Endothelial cell of umbilical vein (primary cell): Measurements from ENCODE around the gene ALDH1L2. TPM values are rescaled to one million over a fixed set of nuclear protein-coding genes. Genes with fewer than 3 reads are reported as not detected.
A peak's percentile ranks its signal among the peaks of the same experiment; 100 is the strongest.

ENCODE experiments used
- BruUV-seq: library from RNA; stranded (reverse); fragments of 400-500 nt; replicated peaks from 2 replicates; lab custom pipeline; 2021; lab: Mats Ljungman, UMichigan
- CTCF ChIA-PET: fragments of 300-600, 350-600 bp; sonication (Branson Sonifier 250); formaldehyde crosslinking; loops from one replicate; lab custom pipeline; 2021; ENCODE audit warnings: antibody characterized with exemption, inconsistent platforms; lab: Charles Lee
- POLR2A ChIA-PET: fragments of 300-600, 350-600 bp; sonication (Branson Sonifier 250); formaldehyde crosslinking; loops from one replicate; lab custom pipeline; 2021; ENCODE audit warnings: antibody characterized with exemption, inconsistent platforms; lab: Charles Lee
- DNase-seq: peaks from one replicate; pipeline ENCODE4 v3.0.0-alpha.2; 2011; ENCODE audit warnings: low read depth, low spot score
- FAIRE-seq: peaks from 2 replicates; lab custom pipeline; 2011; peaks lifted over from hg19 to GRCh38; lab: Jason Lieb, UNC
- H2AFZ ChIP-seq: 2 replicates; pipeline ENCODE4 v1.6.0; 2012; ENCODE audit warnings: low read depth, low read length, control low read depth, inconsistent platforms
- H3K27ac ChIP-seq: 2 replicates; pipeline ENCODE4 v1.5.1; 2011; ENCODE audit warnings: low read depth, mild to moderate bottlenecking, control low read depth, low read length, moderate library complexity; ENCODE audit not compliant: insufficient read depth
- H3K27me3 ChIP-seq, 2 experiments: 2 replicates each; pipeline versions ENCODE4 v1.6.0 to v1.6.1; 2011; ENCODE audit warnings: low read length in 2 of 2, mixed read lengths in 1 of 2; ENCODE audit not compliant: control insufficient read depth in 2 of 2, insufficient read depth in 2 of 2
- H3K36me3 ChIP-seq, 2 experiments: 2 replicates in 1 of 2; 3 replicates in 1 of 2; pipeline ENCODE4 v1.5.1; 2011; ENCODE audit warnings: low read length in 2 of 2, mild to moderate bottlenecking in 1 of 2, moderate library complexity in 1 of 2; ENCODE audit not compliant: control insufficient read depth in 2 of 2, insufficient read depth in 2 of 2; ENCODE audit errors: extremely low read depth in 1 of 2
- H3K4me1 ChIP-seq: 3 replicates; pipeline ENCODE4 v1.5.1; 2011; ENCODE audit warnings: mild to moderate bottlenecking, low read length; ENCODE audit not compliant: control insufficient read depth, insufficient read depth; ENCODE audit errors: extremely low read depth
- H3K4me2 ChIP-seq: 2 replicates; pipeline ENCODE4 v1.6.1; 2011; ENCODE audit warnings: low read length, control low read depth, mixed read lengths; ENCODE audit not compliant: insufficient read depth
- H3K4me3 ChIP-seq, 3 experiments: fragments of 200-600 bp in 1 of 3; sonication (generic), shearing (Covaris generic) in 1 of 3; replicated peaks in 1 of 3; 2 replicates each; pipeline ENCODE4 v1.5.1; 2011 to 2016; ENCODE audit warnings: control low read depth in 3 of 3, low read length in 3 of 3, mild to moderate bottlenecking in 2 of 3, inconsistent platforms in 1 of 3, low read depth in 1 of 3, moderate library complexity in 1 of 3; ENCODE audit not compliant: insufficient read depth in 1 of 3
- H3K79me2 ChIP-seq: 2 replicates; pipeline ENCODE4 v1.6.0; 2012; ENCODE audit warnings: low read length, inconsistent platforms; ENCODE audit not compliant: control insufficient read depth, insufficient read depth
- H3K9ac ChIP-seq: replicated peaks from 2 replicates; pipeline ENCODE3; 2011; ENCODE audit warnings: low read length, control low read depth; ENCODE audit not compliant: insufficient read depth; ENCODE audit errors: extremely low read depth
- H3K9me1 ChIP-seq: replicated peaks from 3 replicates; pipeline ENCODE4 v1.6.0; 2011; ENCODE audit warnings: mild to moderate bottlenecking, low read length; ENCODE audit not compliant: control insufficient read depth, insufficient read depth; ENCODE audit errors: extremely low read depth
- H3K9me3 ChIP-seq: replicated peaks from 2 replicates; pipeline ENCODE4 v1.5.1; 2012; ENCODE audit warnings: low read length, inconsistent platforms; ENCODE audit not compliant: control insufficient read depth, insufficient read depth
- H4K20me1 ChIP-seq: replicated peaks from 2 replicates; pipeline ENCODE3; 2011; ENCODE audit warnings: mild to moderate bottlenecking, low read length; ENCODE audit not compliant: control insufficient read depth, insufficient read depth; ENCODE audit errors: extremely low read depth
- EZH2 ChIP-seq: IDR thresholded peaks from 2 replicates; pipeline ENCODE4 v1.6.1; 2012; ENCODE audit warnings: borderline replicate concordance, low read depth, mild to moderate bottlenecking, moderate library complexity, low read length, inconsistent platforms; ENCODE audit not compliant: severe bottlenecking
- FOS ChIP-seq: IDR thresholded peaks from 2 replicates; pipeline ENCODE4 v1.6.1; 2011; ENCODE audit warnings: mild to moderate bottlenecking, low read length, moderate library complexity, borderline replicate concordance; ENCODE audit not compliant: insufficient read depth
- GATA2 ChIP-seq: IDR thresholded peaks from 2 replicates; pipeline ENCODE4 v1.7.0; 2011; ENCODE audit warnings: low read depth, mild to moderate bottlenecking, moderate library complexity, mixed read lengths, low read length; ENCODE audit not compliant: insufficient read length, insufficient read depth
- JUN ChIP-seq: IDR thresholded peaks from 2 replicates; pipeline ENCODE4 v1.6.1; 2011; ENCODE audit warnings: borderline replicate concordance, low read depth; ENCODE audit not compliant: insufficient read length, insufficient read depth
- MYC ChIP-seq: IDR thresholded peaks from one replicate; pipeline ENCODE4 v1.6.1; 2011; ENCODE audit warnings: mild to moderate bottlenecking, low read depth, low read length
- POLR2A ChIP-seq: IDR thresholded peaks from 2 replicates; pipeline ENCODE4 v1.6.1; 2012; ENCODE audit warnings: low read depth, mild to moderate bottlenecking, control low read depth, low read length
- POLR2AphosphoS5 ChIP-seq: IDR thresholded peaks from 2 replicates; pipeline ENCODE4 v1.6.1; 2012; ENCODE audit warnings: low read depth, mild to moderate bottlenecking, control low read depth, low read length, moderate library complexity; ENCODE audit not compliant: insufficient read depth
- dilution Hi-C: fragments of 300-500 bp; cut with MboI; formaldehyde crosslinking; loops from one replicate; pipeline ENCODE4 v1.15.0; 2019; ENCODE audit warnings: low sequenced_read_pairs; ENCODE audit not compliant: extremely low pct_ligation_motif_present
- intact Hi-C: fragments of 100-400 bp; cut with micrococcal nuclease; formaldehyde crosslinking; loops from one replicate; pipeline ENCODE4 v1.10.0; 2022
- polyA plus RNA-seq, 4 experiments: library from polyadenylated mRNA; depleted of rRNA in 3 of 4; stranded (reverse) in 3 of 4; unstranded in 1 of 4; fragments of >200 nt; gene quantifications; 2 replicates each; pipeline versions ENCODE4 v1.2.1 to v1.2.3, GENCODE V29; 2011 to 2012; ENCODE audit warnings: missing spikeins in 1 of 4
- total RNA-seq: library from RNA; stranded (reverse); gene quantifications from 2 replicates; pipeline ENCODE4 v1.2.3, GENCODE V29; 2021
- TF ChIP-seq, protein P1 (sequence below), 2 donors: IDR thresholded peaks; 1 replicate in 1 of 2; 2 replicates in 1 of 2; pipeline ENCODE4 v1.5.1; 2011; ENCODE audit warnings: low read length in 2 of 2, mild to moderate bottlenecking in 2 of 2, moderate library complexity in 2 of 2, control low read depth in 1 of 2, inconsistent platforms in 1 of 2, low read depth in 1 of 2; ENCODE audit not compliant: insufficient read depth in 1 of 2; ENCODE audit errors: extremely low read depth in 1 of 2
- TF ChIP-seq, protein P2 (sequence below): IDR thresholded peaks from 2 replicates; pipeline ENCODE4 v1.6.1; 2011; ENCODE audit not compliant: insufficient read depth, insufficient read length

The ALDH1L2 gene
- total and polyA plus RNA-seq, 2 donors (not counting 3 experiments of a cell fraction or from before 2014, with no cell fraction given) = 1.4 to 2.5 TPM

DNA sequence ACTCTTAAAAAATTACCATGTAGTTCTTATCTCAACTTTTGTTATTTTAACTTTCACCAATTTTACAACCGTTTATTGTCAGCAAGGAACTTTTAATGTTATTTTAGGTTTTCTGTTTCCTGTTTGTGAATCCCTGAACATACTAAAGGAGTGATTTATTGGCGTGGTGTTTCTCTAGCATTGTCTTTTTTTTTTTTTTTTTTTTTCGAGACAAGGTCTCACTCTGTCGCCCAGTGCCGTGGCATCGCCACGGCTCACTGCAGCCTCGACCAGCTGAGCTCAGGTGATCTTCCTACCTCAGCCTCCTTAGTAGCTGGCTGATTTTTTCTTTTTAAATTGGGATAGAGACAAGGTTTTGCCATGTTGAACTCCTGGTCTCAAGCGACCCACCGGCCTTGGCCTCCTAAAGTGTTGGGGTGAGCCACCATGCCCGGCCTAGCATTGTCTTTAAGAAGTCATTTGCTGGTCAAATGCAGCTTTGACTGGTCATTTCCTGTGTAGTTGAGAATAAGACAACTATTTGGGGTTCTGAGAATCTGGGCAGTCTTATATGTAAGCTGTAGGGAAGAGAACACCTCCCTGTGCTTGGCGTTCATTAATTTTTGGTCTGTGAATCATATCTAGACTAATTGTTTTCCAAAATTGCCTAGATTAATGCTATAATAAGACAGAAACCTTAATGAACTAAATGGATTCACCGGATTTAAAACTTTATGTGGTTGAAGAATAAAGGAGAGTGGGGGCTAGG lies 25.4 kb upstream of the ALDH1L2 start:
- intact Hi-C loops (loop anchor here (5.0 kb wide), 3 partner anchors 807 to 907 kb away; partner anchors contain the start of gene EID3), dilution Hi-C loops (no loop called here)
- Histone ChIP-seq H3K4me2 (peak overlapping the region; percentile 98), H3K9me3 (no peaks in the 10 kb centered on the region), H3K9me1 (no peaks in the 10 kb centered on the region), H4K20me1 (peaks cover 12% of the 10 kb centered on the region), H3K36me3 (peaks cover 0 to 15% of the 10 kb centered on the region in 2 experiments), H3K27me3 (no peaks in the 10 kb centered on the region), H3K79me2 (peaks cover 66% of the 10 kb centered on the region), H3K9ac (peak overlapping the region; percentile 83), H3K4me1 (peaks cover 24% of the 10 kb centered on the region), H3K4me3 (peak overlapping the region; percentile 94 to 99 (median 96)), H3K27ac (peak overlapping the region; percentile 68), H2AFZ (no peak overlapping the region)
- TF ChIP-seq EZH2 (no peak), FOS (peak; percentile 26), POLR2AphosphoS5 (peak; percentile 58), JUN (peak; percentile 2), POLR2A (peak; percentile 49), MYC (no peak), GATA2 (no peak)
- TF ChIP-seq, protein P1, sequence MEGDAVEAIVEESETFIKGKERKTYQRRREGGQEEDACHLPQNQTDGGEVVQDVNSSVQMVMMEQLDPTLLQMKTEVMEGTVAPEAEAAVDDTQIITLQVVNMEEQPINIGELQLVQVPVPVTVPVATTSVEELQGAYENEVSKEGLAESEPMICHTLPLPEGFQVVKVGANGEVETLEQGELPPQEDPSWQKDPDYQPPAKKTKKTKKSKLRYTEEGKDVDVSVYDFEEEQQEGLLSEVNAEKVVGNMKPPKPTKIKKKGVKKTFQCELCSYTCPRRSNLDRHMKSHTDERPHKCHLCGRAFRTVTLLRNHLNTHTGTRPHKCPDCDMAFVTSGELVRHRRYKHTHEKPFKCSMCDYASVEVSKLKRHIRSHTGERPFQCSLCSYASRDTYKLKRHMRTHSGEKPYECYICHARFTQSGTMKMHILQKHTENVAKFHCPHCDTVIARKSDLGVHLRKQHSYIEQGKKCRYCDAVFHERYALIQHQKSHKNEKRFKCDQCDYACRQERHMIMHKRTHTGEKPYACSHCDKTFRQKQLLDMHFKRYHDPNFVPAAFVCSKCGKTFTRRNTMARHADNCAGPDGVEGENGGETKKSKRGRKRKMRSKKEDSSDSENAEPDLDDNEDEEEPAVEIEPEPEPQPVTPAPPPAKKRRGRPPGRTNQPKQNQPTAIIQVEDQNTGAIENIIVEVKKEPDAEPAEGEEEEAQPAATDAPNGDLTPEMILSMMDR (IDR thresholded peaks at IDR 0.05; ENCODE audit: extremely low read depth in 1 of 2, insufficient read depth in 1 of 2, low read depth in 1 of 2, low read length in 2 of 2) = no peak
- TF ChIP-seq, protein P2, sequence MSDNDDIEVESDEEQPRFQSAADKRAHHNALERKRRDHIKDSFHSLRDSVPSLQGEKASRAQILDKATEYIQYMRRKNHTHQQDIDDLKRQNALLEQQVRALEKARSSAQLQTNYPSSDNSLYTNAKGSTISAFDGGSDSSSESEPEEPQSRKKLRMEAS = no peak
- BruUV-seq = no TSS peak
- FAIRE-seq (peak; percentile 71), DNase-seq (peak; percentile 83)
- CTCF ChIA-PET = interaction anchor here (3.5 kb wide), 1 partner anchor 728 kb away, joined by 13 read pairs; no protein-coding TSS in a partner anchor
- POLR2A ChIA-PET = interaction anchor here (0.6 to 0.7 kb wide), 3 partner anchors 9 to 811 kb away, joined by 3 to 6 read pairs (median 3); no protein-coding TSS in a partner anchor
